Naive B cell (primary cell): ENCODE results near the gene RHOJ. TPM values are rescaled to one million over a fixed set of nuclear protein-coding genes. Genes with fewer than 3 reads are reported as not detected.
"Not testable (repeated sequence)": the region's sequence is repeated elsewhere in the genome, so short reads cannot be mapped to it uniquely, and the experiment has no call there.

Experiments
- ATAC-seq, 2 donors: fragments of 150-1000 bp; cut with Tn5 transposase; 2 replicates each; pipeline ENCODE4 v1.10.0; 2021; ENCODE audit warnings: low read depth in 2 of 2, mild to moderate bottlenecking in 2 of 2, moderate library complexity in 2 of 2
- DNase-seq: peaks from one replicate; pipeline ENCODE4 v3.0.0; 2022
- H3K27ac Mint-ChIP-seq, 6 donors: one replicate each; pipeline ENCODE4 v1.8.0; 2020 to 2022; ENCODE audit warnings: mild to moderate bottlenecking in 6 of 6, mixed read lengths in 6 of 6, moderate library complexity in 5 of 6, inconsistent platforms in 2 of 6
- H3K27me3 Mint-ChIP-seq, 3 donors: one replicate each; pipeline ENCODE4 v1.8.0; 2021 to 2022; ENCODE audit warnings: mixed read lengths in 3 of 3, mild to moderate bottlenecking in 1 of 3
- H3K36me3 Mint-ChIP-seq, 2 donors: one replicate each; pipeline ENCODE4 v1.8.0; 2020 to 2022; ENCODE audit warnings: mixed read lengths in 2 of 2, inconsistent platforms in 1 of 2, mild to moderate bottlenecking in 1 of 2
- H3K4me1 Mint-ChIP-seq, 3 donors: one replicate each; pipeline ENCODE4 v1.8.0; 2020 to 2022; ENCODE audit warnings: mixed read lengths in 3 of 3, inconsistent platforms in 1 of 3, mild to moderate bottlenecking in 1 of 3, moderate library complexity in 1 of 3
- H3K4me3 Mint-ChIP-seq, 8 donors: one replicate each; pipeline ENCODE4 v1.8.0; 2020 to 2022; ENCODE audit warnings: mild to moderate bottlenecking in 8 of 8, mixed read lengths in 8 of 8, moderate library complexity in 8 of 8, inconsistent platforms in 2 of 8
- H3K9me3 Mint-ChIP-seq, 7 donors: one replicate each; pipeline ENCODE4 v1.8.0; 2020 to 2022; ENCODE audit warnings: mixed read lengths in 7 of 7, mild to moderate bottlenecking in 5 of 7, inconsistent platforms in 2 of 7, moderate library complexity in 1 of 7
- polyA plus RNA-seq, 6 donors: library from polyadenylated mRNA; unstranded; fragments of 300-500 nt; fragmentation: Illumina TruSeq; gene quantifications; one replicate each; pipeline ENCODE4 v1.2.3, GENCODE V29; 2021; ENCODE audit warnings: low read depth in 6 of 6

Gene RHOJ
- polyA plus RNA-seq, 6 donors from 2014 or later = not detected

- H3K27me3 Mint-ChIP-seq = peaks cover 6 to 32% (median 10%) of the 10 kb centered on the region in 3 donors
- H3K4me3 Mint-ChIP-seq = no peak overlapping the region
- H3K36me3 Mint-ChIP-seq = no peaks in the 10 kb centered on the region
- H3K9me3 Mint-ChIP-seq = no peaks in the 10 kb centered on the region
- ATAC-seq (no peak), DNase-seq (no peak)
- H3K4me1 Mint-ChIP-seq = no peaks in the 10 kb centered on the region
- no peak overlapping the region for H3K27ac Mint-ChIP-seq
These were observed 53.1 kb downstream of the RHOJ start for GRCh38 chr14:63257299-63257698.

GRCh38 chr14:63262446-63262845 lies 58.2 kb downstream of the RHOJ start:
- Mint-ChIP-seq H3K4me3 (no peak overlapping the region), H3K27me3 (peaks cover 5 to 23% (median 11%) of the 10 kb centered on the region in 3 donors), H3K27ac (no peak overlapping the region), H3K36me3 (peaks cover 0 to 4% of the 10 kb centered on the region in 2 donors), H3K9me3 (peaks cover 0 to 28% (median 2%) of the 10 kb centered on the region in 7 donors), H3K4me1 (no peaks in the 10 kb centered on the region)
- ATAC-seq = no peak
- DNase-seq = no peak

GRCh38 chr14:63266106-63266505 lies 61.9 kb downstream of the RHOJ start:
- no peak for DNase-seq
- H3K4me3 Mint-ChIP-seq = no peak overlapping the region
- H3K27me3 Mint-ChIP-seq = peaks cover 5 to 23% (median 11%) of the 10 kb centered on the region in 3 donors
- no peak overlapping the region for H3K27ac Mint-ChIP-seq
- H3K9me3 Mint-ChIP-seq = peaks cover 0 to 28% (median 2%) of the 10 kb centered on the region in 7 donors
- no peak for ATAC-seq
- H3K4me1 Mint-ChIP-seq = no peaks in the 10 kb centered on the region
- peaks cover 0 to 4% of the 10 kb centered on the region in 2 donors for H3K36me3 Mint-ChIP-seq

GRCh38 chr14:63267171-63267570 lies 62.9 kb downstream of the RHOJ start:
- H3K4me3 Mint-ChIP-seq = no peak overlapping the region
- peaks cover 0 to 20% (median 7%) of the 10 kb centered on the region in 3 donors for H3K27me3 Mint-ChIP-seq
- peaks cover 0 to 28% (median 2%) of the 10 kb centered on the region in 7 donors for H3K9me3 Mint-ChIP-seq
- DNase-seq (no peak), ATAC-seq (no peak)
- H3K36me3 Mint-ChIP-seq = peaks cover 0 to 4% of the 10 kb centered on the region in 2 donors
- H3K27ac Mint-ChIP-seq = peak overlapping the region in 1 of 6 donors; percentile 71
- no peaks in the 10 kb centered on the region for H3K4me1 Mint-ChIP-seq

- peaks cover 0 to 4% of the 10 kb centered on the region in 2 donors for H3K36me3 Mint-ChIP-seq
- no peaks in the 10 kb centered on the region for H3K4me1 Mint-ChIP-seq
- ATAC-seq = no peak
- no peak overlapping the region for H3K4me3 Mint-ChIP-seq
- DNase-seq = no peak
- H3K9me3 Mint-ChIP-seq = peaks cover 0 to 23% (median 2%) of the 10 kb centered on the region in 7 donors
- H3K27ac Mint-ChIP-seq = no peak overlapping the region
- peaks cover 6 to 14% (median 9%) of the 10 kb centered on the region in 3 donors for H3K27me3 Mint-ChIP-seq
These were observed 64.5 kb downstream of the RHOJ start for GRCh38 chr14:63268771-63269170.

- Mint-ChIP-seq H3K9me3 (peaks cover 0 to 16% (median 2%) of the 10 kb centered on the region in 7 donors), H3K4me3 (no peak overlapping the region), H3K27me3 (peaks cover 6 to 14% (median 9%) of the 10 kb centered on the region in 3 donors), H3K4me1 (no peaks in the 10 kb centered on the region), H3K27ac (no peak overlapping the region), H3K36me3 (peaks cover 0 to 4% of the 10 kb centered on the region in 2 donors)
- ATAC-seq = no peak
- DNase-seq = no peak
These were observed 65.5 kb downstream of the RHOJ start for GRCh38 chr14:63269561-63270225.

GRCh38 chr14:63273129-63273528 lies 68.9 kb downstream of the RHOJ start:
- DNase-seq (no peak), ATAC-seq (no peak)
- peaks cover 0 to 6% (median 5%) of the 10 kb centered on the region in 3 donors for H3K27me3 Mint-ChIP-seq
- no peaks in the 10 kb centered on the region for H3K36me3 Mint-ChIP-seq
- H3K9me3 Mint-ChIP-seq = no peaks in the 10 kb centered on the region
- H3K4me3 Mint-ChIP-seq = no peak overlapping the region
- no peak overlapping the region for H3K27ac Mint-ChIP-seq
- no peaks in the 10 kb centered on the region for H3K4me1 Mint-ChIP-seq

- H3K27me3 Mint-ChIP-seq = peaks cover 0 to 6% (median 5%) of the 10 kb centered on the region in 3 donors
- no peak overlapping the region for H3K27ac Mint-ChIP-seq
- no peaks in the 10 kb centered on the region for H3K4me1 Mint-ChIP-seq
- DNase-seq = no peak
- no peak overlapping the region for H3K4me3 Mint-ChIP-seq
- no peak for ATAC-seq
- no peaks in the 10 kb centered on the region for H3K9me3 Mint-ChIP-seq
- H3K36me3 Mint-ChIP-seq = no peaks in the 10 kb centered on the region
These were observed 69.7 kb downstream of the RHOJ start for GRCh38 chr14:63273717-63274655.

GRCh38 chr14:63275611-63276010 lies 71.4 kb downstream of the RHOJ start:
- ATAC-seq (no peak), DNase-seq (no peak)
- Mint-ChIP-seq H3K27me3 (peaks cover 5 to 8% (median 6%) of the 10 kb centered on the region in 3 donors), H3K4me1 (no peaks in the 10 kb centered on the region), H3K36me3 (no peaks in the 10 kb centered on the region), H3K4me3 (no peak overlapping the region), H3K27ac (no peak overlapping the region), H3K9me3 (no peaks in the 10 kb centered on the region)

GRCh38 chr14:63276016-63276415 lies 71.8 kb downstream of the RHOJ start:
- ATAC-seq (no peak), DNase-seq (no peak)
- Mint-ChIP-seq H3K9me3 (no peaks in the 10 kb centered on the region), H3K27me3 (peaks cover 6 to 12% (median 9%) of the 10 kb centered on the region in 3 donors), H3K4me3 (no peak overlapping the region), H3K36me3 (no peaks in the 10 kb centered on the region), H3K4me1 (no peaks in the 10 kb centered on the region), H3K27ac (no peak overlapping the region)

GRCh38 chr14:63276492-63277342 lies 72.5 kb downstream of the RHOJ start:
- H3K36me3 Mint-ChIP-seq = no peaks in the 10 kb centered on the region
- H3K4me1 Mint-ChIP-seq = no peaks in the 10 kb centered on the region
- DNase-seq (no peak), ATAC-seq (no peak)
- H3K9me3 Mint-ChIP-seq = no peaks in the 10 kb centered on the region
- H3K27ac Mint-ChIP-seq = no peak overlapping the region
- H3K27me3 Mint-ChIP-seq = peaks cover 6 to 12% (median 10%) of the 10 kb centered on the region in 3 donors
- H3K4me3 Mint-ChIP-seq = no peak overlapping the region

- no peaks in the 10 kb centered on the region for H3K4me1 Mint-ChIP-seq
- H3K9me3 Mint-ChIP-seq = no peaks in the 10 kb centered on the region
- no peak overlapping the region for H3K4me3 Mint-ChIP-seq
- peaks cover 6 to 12% (median 10%) of the 10 kb centered on the region in 3 donors for H3K27me3 Mint-ChIP-seq
- no peak overlapping the region for H3K27ac Mint-ChIP-seq
- DNase-seq = no peak
- ATAC-seq = no peak
- H3K36me3 Mint-ChIP-seq = no peaks in the 10 kb centered on the region
These were observed 73.4 kb downstream of the RHOJ start for GRCh38 chr14:63277591-63278183.

- H3K4me3 Mint-ChIP-seq, ATAC-seq, H3K9me3 Mint-ChIP-seq, H3K36me3 Mint-ChIP-seq, H3K27ac Mint-ChIP-seq, DNase-seq, H3K4me1 Mint-ChIP-seq: not testable (repeated sequence)
- H3K27me3 Mint-ChIP-seq = peaks cover 0 to 12% (median 5%) of the 10 kb centered on the region in 3 donors
These were observed 75.7 kb downstream of the RHOJ start for GRCh38 chr14:63279933-63280332.
